Naive thymus-derived CD8-positive, alpha-beta T cell (primary cell): ENCODE results near the gene HAVCR2. TPM values are rescaled to one million over a fixed set of nuclear protein-coding genes. Genes with fewer than 3 reads are reported as not detected.

ENCODE experiments used
- polyA plus RNA-seq, 3 donors: library from polyadenylated mRNA; unstranded; fragments of 300-500 nt; fragmentation: Illumina TruSeq; gene quantifications; one replicate each; pipeline ENCODE4 v1.2.3, GENCODE V29; 2021
- total RNA-seq, 8 experiments: library from RNA in 2 of 8; stranded (reverse) in 2 of 8; gene quantifications; one replicate each; pipeline ENCODE4 v1.2.3 and lab custom pipeline; 2021 to 2026

Gene HAVCR2
- total and polyA plus RNA-seq, 5 experiments from 2014 or later = 4.4 to 8.9 (median 5.4) TPM

Other genes starting within 250 kb of the HAVCR2 start
- 10 to 100 TPM; 19.4 to 26.5 TPM for gene TIMD4, start 145.8 kb downstream of the HAVCR2 start, total RNA-seq
- 1 to 10 TPM in 2 of 3 donors, under 1 TPM in 1; 0.95 to 3.4 (median 1.1) TPM for gene TIMD4, start 145.8 kb downstream of the HAVCR2 start, polyA plus RNA-seq
- gene HAVCR1, start 49.9 kb downstream of the HAVCR2 start, total RNA-seq = 10 to 100 TPM; 26.5 to 30.2 TPM
- 1 to 10 TPM; 2.3 to 4.7 (median 4.6) TPM for gene HAVCR1, start 49.9 kb downstream of the HAVCR2 start, polyA plus RNA-seq
- gene MED7, start 33.8 kb upstream of the HAVCR2 start, total RNA-seq = 10 to 100 TPM; 18.2 to 18.7 TPM
- 10 to 100 TPM; 12.0 to 18.2 (median 15.0) TPM for gene MED7, start 33.8 kb upstream of the HAVCR2 start, polyA plus RNA-seq
- gene GARIN3, start 57.2 kb upstream of the HAVCR2 start, total RNA-seq = not detected
- gene GARIN3, start 57.2 kb upstream of the HAVCR2 start, polyA plus RNA-seq = not detected
- 100 to 1,000 TPM; 477 to 490 TPM for gene ITK, start 71.8 kb upstream of the HAVCR2 start, total RNA-seq
- gene ITK, start 71.8 kb upstream of the HAVCR2 start, polyA plus RNA-seq = 100 to 1,000 TPM; 109 to 231 (median 148) TPM
- gene CYFIP2, start 157.1 kb upstream of the HAVCR2 start, total RNA-seq = 100 to 1,000 TPM; 395 to 412 TPM
- 100 to 1,000 TPM; 417 to 668 (median 506) TPM for gene CYFIP2, start 157.1 kb upstream of the HAVCR2 start, polyA plus RNA-seq